ENCODE measurements around the gene RBM7.

GRCh38 chr11:114395736-114396135 lies 4.7 kb upstream of the RBM7 start:
- TF ChIP-seq ZNF274 (IDR thresholded peaks at IDR 0.05; ENCODE audit: low read depth, low read length) (no peak), SUZ12 (IDR thresholded peaks at IDR 0.05; ENCODE audit: extremely low read depth, insufficient read depth, insufficient read length) (no peak)

Measured in NT2/D1 (cell line).